ENCODE data around the gene PLK2.

PLK2 gene

DNA sequence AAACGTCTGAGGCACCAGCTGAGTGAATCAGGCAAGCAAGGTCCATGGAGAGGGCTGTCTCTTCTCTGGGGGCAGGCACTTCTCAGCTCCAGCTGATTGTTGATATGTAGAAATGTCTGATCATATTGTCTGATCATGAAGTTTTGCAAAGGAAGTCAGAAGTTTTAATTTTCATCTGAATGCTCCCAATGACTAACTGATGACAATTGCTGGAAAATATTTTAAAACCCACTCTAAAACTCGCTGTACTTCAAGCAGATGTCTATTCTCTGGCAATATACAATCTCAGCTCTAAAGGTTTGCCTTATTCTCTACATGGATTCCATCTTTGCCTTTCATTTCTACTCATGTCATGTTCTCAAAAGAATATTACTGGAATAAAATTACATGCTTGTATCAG lies 12.7 kb downstream of the PLK2 start:
- DNase-seq: no peak

DNA sequence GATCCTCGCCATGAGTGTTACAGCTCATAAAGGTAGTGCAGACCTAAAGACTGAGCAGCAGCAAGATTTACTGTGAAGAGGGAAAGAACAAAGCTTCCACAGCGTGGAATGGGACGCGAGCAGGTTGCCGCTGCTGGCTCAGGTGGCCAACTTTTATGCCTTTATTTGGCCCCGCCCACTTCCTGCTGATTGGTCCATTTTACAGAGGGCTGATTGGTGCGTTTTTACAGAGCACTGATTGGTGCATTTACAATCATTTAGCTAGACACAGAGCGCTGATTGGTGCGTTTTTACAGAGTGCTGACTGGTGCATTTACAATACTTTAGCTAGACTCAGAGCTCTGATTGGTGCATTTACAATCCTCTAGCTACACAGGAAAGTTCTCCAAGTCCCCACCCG lies 13.9 kb downstream of the PLK2 start:
- no peak for DNase-seq

DNA sequence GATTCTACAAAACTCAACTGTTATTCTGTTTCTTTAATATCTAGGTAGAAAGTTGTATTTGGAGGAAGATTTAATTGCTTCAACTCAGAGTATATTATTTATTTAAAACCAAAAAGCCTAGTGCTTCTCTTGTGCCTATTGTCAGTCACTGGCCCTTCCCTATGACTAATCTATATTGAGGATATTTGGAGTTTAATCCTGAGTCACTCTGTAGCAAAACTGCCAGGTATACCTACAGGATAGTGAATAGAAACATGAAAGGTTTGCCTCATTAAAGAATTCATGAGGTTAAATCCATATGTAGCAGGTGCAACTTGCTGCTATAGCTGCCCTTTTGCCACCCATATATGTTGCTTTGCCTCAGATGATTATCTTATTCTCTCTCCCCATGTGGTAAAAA lies 15.1 kb downstream of the PLK2 start:
- DNase-seq: no peak

DNA sequence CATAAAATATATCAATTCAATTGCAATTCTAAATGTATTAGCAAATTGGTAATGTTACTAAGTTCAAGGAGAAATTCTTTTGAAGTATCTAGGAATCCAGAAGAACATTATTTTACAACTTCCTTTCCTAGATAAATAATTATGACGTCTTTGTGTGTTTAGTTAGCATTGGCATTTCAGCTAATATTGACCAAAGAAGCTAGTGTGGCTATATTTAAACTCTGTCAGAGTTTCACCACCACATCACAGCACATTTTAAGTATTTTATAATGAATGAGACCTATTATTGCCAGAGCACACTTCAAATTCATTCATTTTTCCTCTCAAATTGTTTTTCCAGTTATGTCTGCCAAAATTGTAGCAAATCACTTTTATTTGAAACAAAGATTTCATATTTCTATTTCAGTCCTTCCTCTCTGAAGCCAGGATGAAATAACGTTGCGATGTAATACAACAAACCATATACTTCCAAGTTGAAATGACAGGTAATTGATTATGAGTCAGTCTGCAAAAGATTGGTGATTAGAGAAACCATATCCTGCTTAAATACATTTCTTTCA lies 18.9 kb downstream of the PLK2 start:
- no peak for DNase-seq

GRCh38 chr5:58439094-58439644 lies 20.7 kb downstream of the PLK2 start:
- no peak for DNase-seq

GRCh38 chr5:58437661-58438060 lies 22.2 kb downstream of the PLK2 start:
- no peak for DNase-seq

- no peak for DNase-seq
These were observed 28.1 kb downstream of the PLK2 start for GRCh38 chr5:58431832-58432231.

GRCh38 chr5:58412932-58413331 lies 47.0 kb downstream of the PLK2 start:
- DNase-seq: no peak

DNA sequence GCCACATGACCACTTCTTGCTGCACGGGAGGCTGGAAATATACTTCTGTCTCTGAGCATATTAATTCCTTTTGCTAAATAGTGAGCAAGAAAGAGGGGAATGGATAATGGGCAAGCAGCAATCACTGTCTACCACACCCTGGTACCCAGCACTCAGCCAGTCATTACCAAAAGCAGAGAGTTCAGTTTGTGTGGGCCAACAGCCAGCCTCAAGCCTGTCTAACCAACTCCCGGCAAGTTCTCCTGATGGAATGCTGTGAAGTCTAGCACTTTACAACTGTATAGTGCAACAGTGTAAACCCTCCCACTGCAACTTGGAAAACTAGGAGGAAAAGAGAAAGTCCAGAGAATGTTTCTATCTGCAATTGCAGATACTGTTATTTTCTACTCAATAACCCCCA lies 47.8 kb downstream of the PLK2 start:
- DNase-seq: no peak

GRCh38 chr5:58411372-58411771 lies 48.5 kb downstream of the PLK2 start:
- DNase-seq: no peak

- DNase-seq: no peak
These were observed 49.4 kb downstream of the PLK2 start for GRCh38 chr5:58410441-58410840.

GRCh38 chr5:58407042-58407719 lies 52.7 kb downstream of the PLK2 start:
- DNase-seq: no peak

DNA sequence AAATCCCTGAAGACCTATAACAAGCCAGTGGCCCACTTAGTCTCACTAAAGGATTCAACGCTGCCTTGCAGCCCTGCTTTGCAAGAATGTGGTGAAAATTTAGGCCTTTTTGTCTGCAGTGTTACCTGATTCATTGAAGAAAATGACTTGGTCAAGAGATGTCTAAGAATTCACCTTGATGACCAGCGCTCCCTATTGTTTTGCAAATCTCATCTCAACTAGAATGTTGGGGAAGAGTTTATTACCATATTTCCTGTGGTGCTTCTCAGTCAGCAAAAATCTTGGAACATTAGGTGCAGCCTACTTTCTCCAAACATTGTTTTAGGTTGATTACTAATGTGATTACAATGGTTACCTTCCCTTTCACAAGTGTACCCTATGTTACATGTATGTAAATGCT lies 53.5 kb downstream of the PLK2 start:
- no peak for DNase-seq

DNA sequence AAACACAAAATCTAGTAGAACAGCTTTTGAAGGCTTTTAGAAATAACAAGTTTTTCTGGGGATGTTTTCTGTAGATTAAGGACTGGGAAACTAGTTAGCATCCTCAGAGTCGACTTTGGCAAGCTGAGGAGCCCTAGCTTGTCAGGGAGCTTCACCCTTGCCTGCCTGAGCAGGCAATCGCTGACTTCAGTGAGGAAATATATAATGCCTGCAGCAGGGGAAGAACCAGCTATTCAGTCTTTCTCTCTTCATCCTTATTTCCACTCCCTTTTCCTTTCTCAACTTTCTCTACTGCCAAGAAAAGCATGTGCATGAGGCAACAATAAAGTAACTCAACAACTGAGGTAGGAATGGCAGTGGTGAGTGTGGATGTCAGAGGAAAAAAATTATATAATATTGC lies 54.7 kb downstream of the PLK2 start:
- no peak for DNase-seq

DNA sequence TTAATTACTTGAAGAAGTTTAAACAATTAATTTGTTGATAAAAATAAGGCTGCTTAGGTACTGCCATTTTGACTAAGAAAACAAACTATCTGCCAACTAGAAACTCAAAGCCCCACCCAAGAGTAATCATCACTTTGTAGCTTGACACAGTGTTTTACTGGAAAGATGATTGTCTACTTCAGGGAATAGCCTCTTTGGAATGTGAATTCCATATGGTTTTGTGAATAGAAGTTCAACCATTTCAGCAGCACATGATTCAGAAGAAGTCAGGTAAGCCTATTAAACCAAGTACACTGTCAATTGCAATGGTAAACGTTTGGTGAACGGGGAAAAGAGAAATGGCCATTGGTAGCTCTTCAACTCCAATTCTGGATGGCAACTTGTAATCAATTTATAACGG lies 55.2 kb downstream of the PLK2 start:
- no peak for DNase-seq
